Measurements from ENCODE around the gene ARHGAP24. TPM values are rescaled to one million over a fixed set of nuclear protein-coding genes. Genes with fewer than 3 reads are reported as not detected.

Gene ARHGAP24
- total and polyA plus RNA-seq, 2 donors (not counting 3 experiments of a cell fraction or from before 2014, with no cell fraction given), result 52.1 to 79.4 TPM

DNA sequence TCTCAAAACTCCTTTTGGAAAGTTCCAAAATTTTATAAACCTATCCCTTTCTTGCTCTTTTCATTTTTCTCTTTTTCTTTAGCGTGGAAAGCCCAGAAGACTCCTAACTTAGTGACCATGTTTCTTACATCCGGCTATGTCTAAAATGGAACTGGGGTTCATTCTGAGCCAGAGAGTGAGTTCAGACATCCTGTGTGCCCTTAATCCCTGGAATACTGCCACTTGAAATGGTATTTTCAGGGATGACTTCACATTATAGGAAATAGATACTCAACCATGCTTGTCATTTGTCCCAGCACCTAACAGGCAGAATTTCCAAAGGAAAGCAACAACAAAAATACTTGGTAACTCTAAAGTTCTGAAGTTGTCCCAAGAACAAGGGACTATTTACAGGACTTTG, 379.6 kb downstream of the ARHGAP24 start:
- Histone ChIP-seq H3K36me3 (ENCODE audit: control insufficient read depth in 2 of 2, extremely low read depth in 1 of 2, insufficient read depth in 2 of 2, low read length in 2 of 2) (no peaks in the 10 kb centered on the region), H2AFZ (ENCODE audit: low read depth, low read length) (no peak overlapping the region), H4K20me1 (replicated peaks; ENCODE audit: control insufficient read depth, extremely low read depth, insufficient read depth, low read length) (peaks cover 2% of the 10 kb centered on the region), H3K4me3 (replicated peaks in 1 of 3; ENCODE audit: insufficient read depth in 1 of 3, low read depth in 1 of 3, low read length in 3 of 3) (no peak overlapping the region), H3K4me1 (ENCODE audit: control insufficient read depth, extremely low read depth, insufficient read depth, low read length) (peaks cover 16% of the 10 kb centered on the region), H3K27me3 (ENCODE audit: control insufficient read depth in 2 of 2, insufficient read depth in 2 of 2, low read length in 2 of 2) (no peaks in the 10 kb centered on the region), H3K4me2 (ENCODE audit: insufficient read depth, low read length) (no peak overlapping the region), H3K9ac (replicated peaks; ENCODE audit: extremely low read depth, insufficient read depth, low read length) (no peak overlapping the region), H3K79me2 (ENCODE audit: control insufficient read depth, insufficient read depth, low read length) (peaks cover 92% of the 10 kb centered on the region), H3K9me3 (replicated peaks; ENCODE audit: control insufficient read depth, insufficient read depth, low read length) (no peaks in the 10 kb centered on the region), H3K9me1 (replicated peaks; ENCODE audit: control insufficient read depth, extremely low read depth, insufficient read depth, low read length) (no peaks in the 10 kb centered on the region), H3K27ac (ENCODE audit: insufficient read depth, low read depth, low read length) (peak overlapping the region; percentile 11)
- dilution Hi-C loops (cut with MboI; ENCODE audit: extremely low pct_ligation_motif_present, low sequenced_read_pairs) (no loop called here), intact Hi-C loops (cut with micrococcal nuclease) (no loop called here)
- no TSS peak for BruUV-seq (replicated peaks)
- TF ChIP-seq, protein P1, sequence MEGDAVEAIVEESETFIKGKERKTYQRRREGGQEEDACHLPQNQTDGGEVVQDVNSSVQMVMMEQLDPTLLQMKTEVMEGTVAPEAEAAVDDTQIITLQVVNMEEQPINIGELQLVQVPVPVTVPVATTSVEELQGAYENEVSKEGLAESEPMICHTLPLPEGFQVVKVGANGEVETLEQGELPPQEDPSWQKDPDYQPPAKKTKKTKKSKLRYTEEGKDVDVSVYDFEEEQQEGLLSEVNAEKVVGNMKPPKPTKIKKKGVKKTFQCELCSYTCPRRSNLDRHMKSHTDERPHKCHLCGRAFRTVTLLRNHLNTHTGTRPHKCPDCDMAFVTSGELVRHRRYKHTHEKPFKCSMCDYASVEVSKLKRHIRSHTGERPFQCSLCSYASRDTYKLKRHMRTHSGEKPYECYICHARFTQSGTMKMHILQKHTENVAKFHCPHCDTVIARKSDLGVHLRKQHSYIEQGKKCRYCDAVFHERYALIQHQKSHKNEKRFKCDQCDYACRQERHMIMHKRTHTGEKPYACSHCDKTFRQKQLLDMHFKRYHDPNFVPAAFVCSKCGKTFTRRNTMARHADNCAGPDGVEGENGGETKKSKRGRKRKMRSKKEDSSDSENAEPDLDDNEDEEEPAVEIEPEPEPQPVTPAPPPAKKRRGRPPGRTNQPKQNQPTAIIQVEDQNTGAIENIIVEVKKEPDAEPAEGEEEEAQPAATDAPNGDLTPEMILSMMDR (IDR thresholded peaks at IDR 0.05; ENCODE audit: extremely low read depth in 1 of 2, insufficient read depth in 1 of 2, low read depth in 1 of 2, low read length in 2 of 2), result no peak
- TF ChIP-seq POLR2AphosphoS5 (IDR thresholded peaks at IDR 0.05; ENCODE audit: insufficient read depth, low read depth, low read length), result no peak
- TF ChIP-seq, protein P2, sequence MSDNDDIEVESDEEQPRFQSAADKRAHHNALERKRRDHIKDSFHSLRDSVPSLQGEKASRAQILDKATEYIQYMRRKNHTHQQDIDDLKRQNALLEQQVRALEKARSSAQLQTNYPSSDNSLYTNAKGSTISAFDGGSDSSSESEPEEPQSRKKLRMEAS (IDR thresholded peaks at IDR 0.05; ENCODE audit: insufficient read depth, insufficient read length), result no peak
- TF ChIP-seq JUN (IDR thresholded peaks at IDR 0.05; ENCODE audit: borderline replicate concordance, insufficient read depth, insufficient read length, low read depth), result no peak
- POLR2A ChIA-PET, result no interaction called here
- DNase-seq (ENCODE audit: low read depth, low spot score), result peak; percentile 44
- FAIRE-seq, result no peak
- CTCF ChIA-PET, result no interaction called here

DNA sequence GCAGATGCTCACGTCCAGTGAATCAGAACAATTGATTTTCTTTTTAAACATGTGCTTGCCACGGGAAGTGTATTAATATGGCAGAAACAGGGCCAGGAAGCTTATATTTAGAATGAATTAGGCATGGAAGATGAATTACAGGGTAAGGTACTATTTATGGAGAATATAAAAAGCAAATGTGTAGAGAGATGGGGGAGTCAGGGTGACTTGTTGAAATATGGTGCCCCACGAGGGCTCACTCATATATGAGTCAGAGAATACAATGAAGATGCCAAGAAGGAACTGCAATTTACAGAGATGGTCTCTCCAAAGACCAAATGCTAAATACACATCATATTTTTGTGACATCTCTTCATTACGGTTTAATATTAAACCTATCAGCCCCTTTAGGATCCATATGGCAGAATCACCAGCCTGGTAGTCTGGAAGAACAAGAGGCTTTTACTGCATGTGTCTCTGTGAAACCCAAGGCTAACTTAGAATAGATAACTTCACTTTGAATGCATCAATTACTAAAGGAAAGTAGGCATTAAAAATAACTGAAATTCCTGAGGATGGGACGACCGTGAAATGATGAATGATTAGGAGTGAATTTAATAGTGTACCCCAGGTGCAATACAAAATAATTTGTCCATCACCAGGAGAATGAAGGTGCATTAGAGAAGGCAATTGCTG, 385.3 kb downstream of the ARHGAP24 start:
- BruUV-seq (replicated peaks), result no TSS peak
- ChIA-PET POLR2A (no interaction called here), CTCF (interaction anchor here (0.8 to 1.2 kb wide), 2 partner anchors 10 to 14 kb away, joined by 3 read pairs; no protein-coding TSS in a partner anchor)
- Histone ChIP-seq H3K36me3 (ENCODE audit: control insufficient read depth in 2 of 2, extremely low read depth in 1 of 2, insufficient read depth in 2 of 2, low read length in 2 of 2) (no peaks in the 10 kb centered on the region), H3K4me3 (replicated peaks in 1 of 3; ENCODE audit: insufficient read depth in 1 of 3, low read depth in 1 of 3, low read length in 3 of 3) (no peak overlapping the region), H3K27ac (ENCODE audit: insufficient read depth, low read depth, low read length) (no peak overlapping the region), H3K9me1 (replicated peaks; ENCODE audit: control insufficient read depth, extremely low read depth, insufficient read depth, low read length) (no peaks in the 10 kb centered on the region), H3K4me1 (ENCODE audit: control insufficient read depth, extremely low read depth, insufficient read depth, low read length) (peaks cover 31% of the 10 kb centered on the region), H4K20me1 (replicated peaks; ENCODE audit: control insufficient read depth, extremely low read depth, insufficient read depth, low read length) (peaks cover 2% of the 10 kb centered on the region), H3K27me3 (ENCODE audit: control insufficient read depth in 2 of 2, insufficient read depth in 2 of 2, low read length in 2 of 2) (no peaks in the 10 kb centered on the region), H2AFZ (ENCODE audit: low read depth, low read length) (no peak overlapping the region), H3K79me2 (ENCODE audit: control insufficient read depth, insufficient read depth, low read length) (peaks cover 99% of the 10 kb centered on the region), H3K9me3 (replicated peaks; ENCODE audit: control insufficient read depth, insufficient read depth, low read length) (no peaks in the 10 kb centered on the region), H3K9ac (replicated peaks; ENCODE audit: extremely low read depth, insufficient read depth, low read length) (no peak overlapping the region), H3K4me2 (ENCODE audit: insufficient read depth, low read length) (peak overlapping the region; percentile 37)
- TF ChIP-seq FOS (IDR thresholded peaks at IDR 0.05; ENCODE audit: borderline replicate concordance, insufficient read depth, low read length) (peak; percentile 44), JUN (IDR thresholded peaks at IDR 0.05; ENCODE audit: borderline replicate concordance, insufficient read depth, insufficient read length, low read depth) (no peak)
- dilution Hi-C loops (cut with MboI; ENCODE audit: extremely low pct_ligation_motif_present, low sequenced_read_pairs) (no loop called here), intact Hi-C loops (cut with micrococcal nuclease) (no loop called here)
- FAIRE-seq, result no peak
- DNase-seq (ENCODE audit: low read depth, low spot score), result peak; percentile 48

Data from endothelial cell of umbilical vein (primary cell).